ENCODE data around the gene IER2. TPM values are rescaled to one million over a fixed set of nuclear protein-coding genes. Genes with fewer than 3 reads are reported as not detected.

The IER2 gene
- total and polyA plus RNA-seq, 2 donors (not counting 3 experiments of a cell fraction or from before 2014, with no cell fraction given), result 60.6 to 81.6 TPM

DNA sequence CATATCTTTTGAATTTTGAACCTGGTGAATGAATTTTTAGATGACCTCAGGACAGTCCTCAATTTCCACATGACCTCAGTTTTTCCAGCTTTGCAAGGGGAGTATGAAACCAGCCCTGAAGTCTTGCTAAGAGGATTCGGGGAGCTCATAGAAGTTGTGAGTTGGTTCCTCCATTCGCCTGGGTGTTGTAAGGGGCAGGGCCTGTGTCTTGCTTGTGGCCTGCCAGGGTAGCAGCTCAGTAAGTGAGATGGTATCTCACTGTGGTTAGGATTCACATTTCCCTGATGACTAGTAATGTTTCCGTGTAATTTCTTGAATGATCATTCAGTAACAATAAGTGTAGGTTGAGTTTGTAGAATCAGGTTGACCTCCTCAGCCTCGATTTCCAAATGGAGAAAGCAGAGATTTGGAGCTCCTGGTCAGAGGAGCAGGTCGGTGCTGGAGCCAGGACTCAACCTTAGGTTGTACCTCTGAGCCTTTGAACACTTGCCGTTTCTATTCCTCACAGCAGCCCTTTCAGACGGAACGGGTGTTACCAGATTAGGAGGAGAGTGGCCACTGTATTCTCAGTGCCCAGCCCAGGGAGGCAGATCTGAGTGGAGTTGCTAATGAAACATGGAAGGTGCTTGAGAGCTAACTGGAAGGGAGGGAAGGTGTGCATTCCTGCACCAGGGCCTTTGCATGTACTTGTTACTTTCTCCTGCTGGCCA, 17.6 kb upstream of the IER2 start:
- Histone ChIP-seq H3K27me3 (ENCODE audit: control insufficient read depth in 2 of 2, insufficient read depth in 2 of 2, low read length in 2 of 2) (no peaks in the 10 kb centered on the region), H3K27ac (ENCODE audit: insufficient read depth, low read depth, low read length) (no peak overlapping the region), H3K4me2 (ENCODE audit: insufficient read depth, low read length) (no peak overlapping the region), H3K4me1 (ENCODE audit: control insufficient read depth, extremely low read depth, insufficient read depth, low read length) (no peaks in the 10 kb centered on the region), H3K9me1 (replicated peaks; ENCODE audit: control insufficient read depth, extremely low read depth, insufficient read depth, low read length) (no peaks in the 10 kb centered on the region), H4K20me1 (replicated peaks; ENCODE audit: control insufficient read depth, extremely low read depth, insufficient read depth, low read length) (peaks cover 2% of the 10 kb centered on the region), H3K79me2 (ENCODE audit: control insufficient read depth, insufficient read depth, low read length) (peaks cover 65% of the 10 kb centered on the region), H3K36me3 (ENCODE audit: control insufficient read depth in 2 of 2, extremely low read depth in 1 of 2, insufficient read depth in 2 of 2, low read length in 2 of 2) (peaks cover 6 to 28% of the 10 kb centered on the region in 2 experiments), H3K9ac (replicated peaks; ENCODE audit: extremely low read depth, insufficient read depth, low read length) (no peak overlapping the region), H3K4me3 (replicated peaks in 1 of 3; ENCODE audit: insufficient read depth in 1 of 3, low read depth in 1 of 3, low read length in 3 of 3) (no peak overlapping the region), H2AFZ (ENCODE audit: low read depth, low read length) (no peak overlapping the region), H3K9me3 (replicated peaks; ENCODE audit: control insufficient read depth, insufficient read depth, low read length) (no peaks in the 10 kb centered on the region)
- intact Hi-C loops (cut with micrococcal nuclease), result no loop called here
- BruUV-seq (replicated peaks), result no TSS peak
- dilution Hi-C loops (cut with MboI; ENCODE audit: extremely low pct_ligation_motif_present, low sequenced_read_pairs), result no loop called here
- FAIRE-seq, result no peak
- ChIA-PET CTCF (interaction anchor here (0.5 to 2.3 kb wide), 6 partner anchors 13 to 606 kb away, joined by 3 to 7 read pairs (median 4); no protein-coding TSS in a partner anchor), POLR2A (interaction anchor here (1.1 kb wide), 1 partner anchor 32 kb away, joined by 3 read pairs; no protein-coding TSS in a partner anchor)
- DNase-seq (ENCODE audit: low read depth, low spot score), result no peak
- TF ChIP-seq GATA2 (IDR thresholded peaks at IDR 0.05; ENCODE audit: insufficient read depth, insufficient read length, low read depth, low read length), result no peak
- TF ChIP-seq, protein P1, sequence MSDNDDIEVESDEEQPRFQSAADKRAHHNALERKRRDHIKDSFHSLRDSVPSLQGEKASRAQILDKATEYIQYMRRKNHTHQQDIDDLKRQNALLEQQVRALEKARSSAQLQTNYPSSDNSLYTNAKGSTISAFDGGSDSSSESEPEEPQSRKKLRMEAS (IDR thresholded peaks at IDR 0.05; ENCODE audit: insufficient read depth, insufficient read length), result no peak
- TF ChIP-seq POLR2AphosphoS5 (IDR thresholded peaks at IDR 0.05; ENCODE audit: insufficient read depth, low read depth, low read length), result no peak
- TF ChIP-seq MYC (IDR thresholded peaks at IDR 0.05; ENCODE audit: low read depth, low read length), result no peak
- no peak for TF ChIP-seq EZH2 (IDR thresholded peaks at IDR 0.05; ENCODE audit: borderline replicate concordance, low read depth, low read length, severe bottlenecking)
- TF ChIP-seq FOS (IDR thresholded peaks at IDR 0.05; ENCODE audit: borderline replicate concordance, insufficient read depth, low read length), result no peak
- no peak for TF ChIP-seq POLR2A (IDR thresholded peaks at IDR 0.05; ENCODE audit: low read depth, low read length)
- TF ChIP-seq JUN (IDR thresholded peaks at IDR 0.05; ENCODE audit: borderline replicate concordance, insufficient read depth, insufficient read length, low read depth), result no peak
- TF ChIP-seq CTCF (IDR thresholded peaks at IDR 0.05; ENCODE audit: extremely low read depth in 1 of 2, insufficient read depth in 1 of 2, low read depth in 1 of 2, low read length in 2 of 2), result no peak

All from endothelial cell of umbilical vein (primary cell).